HFFc6 (cell line): ENCODE measurements around the gene TMEM11. TPM values are rescaled to one million over a fixed set of nuclear protein-coding genes. Genes with fewer than 3 reads are reported as not detected.
"Not testable (repeated sequence)": the region's sequence is repeated elsewhere in the genome, so short reads cannot be mapped to it uniquely, and the experiment has no call there.

Source experiments
- DNase-seq: peaks from one replicate; pipeline ENCODE4 v3.0.0-alpha.2; 2018
- H3K27ac Mint-ChIP-seq: 2 replicates; pipeline ENCODE4 v1.8.0; 2020; ENCODE audit warnings: mild to moderate bottlenecking, mixed read lengths
- H3K27me3 Mint-ChIP-seq: 2 replicates; pipeline ENCODE4 v1.8.0; 2021; ENCODE audit warnings: mild to moderate bottlenecking, moderate library complexity, mixed read lengths; ENCODE audit not compliant: insufficient read depth
- H3K36me3 Mint-ChIP-seq: 2 replicates; pipeline ENCODE4 v1.8.0; 2021; ENCODE audit warnings: low read depth, mixed read lengths
- H3K4me1 Mint-ChIP-seq: 2 replicates; pipeline ENCODE4 v1.8.0; 2020; ENCODE audit warnings: low read depth, mixed read lengths
- H3K4me3 Mint-ChIP-seq: 2 replicates; pipeline ENCODE4 v1.8.0; 2020; ENCODE audit warnings: mild to moderate bottlenecking, moderate library complexity, mixed read lengths
- H3K9me3 Mint-ChIP-seq: 2 replicates; pipeline ENCODE4 v1.8.0; 2020; ENCODE audit warnings: mild to moderate bottlenecking, mixed read lengths
- CTCF ChIP-seq: fragments of 200-600 bp; sonication (generic); IDR thresholded peaks from 2 replicates; pipeline ENCODE4 v1.5.0; 2021; ENCODE audit warnings: antibody characterized with exemption, mild to moderate bottlenecking
- total RNA-seq, 6 experiments: library from RNA; stranded (reverse); fragmentation: NEBNext Ultra II Directional; extraction: Animal tissue kit (Norgen Biotek cat#: 25700); gene quantifications; 2 replicates in 1 of 6; 3 replicates in 5 of 6; pipeline ENCODE4 v1.2.3, GENCODE V29; 2021

The TMEM11 gene
- total RNA-seq, 6 experiments from 2014 or later, result 32.5 to 37.6 (median 33.9) TPM

GRCh38 chr17:21194226-21194625 lies 19.7 kb downstream of the TMEM11 start:
- no peak for DNase-seq
- no peak for TF ChIP-seq CTCF

GRCh38 chr17:21193031-21193430 lies 20.9 kb downstream of the TMEM11 start:
- Mint-ChIP-seq H3K4me3 (no peak overlapping the region), H3K27me3 (no peaks in the 10 kb centered on the region; the same call in none of the 2 replicates), H3K4me1 (peaks cover 11% of the 10 kb centered on the region; the same call in 1 of the 2 replicates), H3K9me3 (no peaks in the 10 kb centered on the region), H3K27ac (no peak overlapping the region), H3K36me3 (peaks cover 35% of the 10 kb centered on the region)
- DNase-seq, result no peak
- TF ChIP-seq CTCF, result no peak

More at GRCh38 chr17:21194226-21194625, 19.7 kb downstream of the TMEM11 start:
- Mint-ChIP-seq H3K36me3 (peaks cover 43% of the 10 kb centered on the region), H3K4me3 (no peak overlapping the region; the same call in 1 of the 2 replicates), H3K4me1 (peaks cover 22% of the 10 kb centered on the region), H3K9me3 (no peaks in the 10 kb centered on the region), H3K27ac (peak overlapping the region; percentile 5; the same call in 1 of the 2 replicates), H3K27me3 (no peaks in the 10 kb centered on the region; the same call in none of the 2 replicates)

- H3K4me1 Mint-ChIP-seq, result peaks cover 11% of the 10 kb centered on the region; the same call in 1 of the 2 replicates
- not testable (repeated sequence) for DNase-seq, H3K27me3 Mint-ChIP-seq
Observed at GRCh38 chr17:21192414-21192813, 21.5 kb downstream of the TMEM11 start.

GRCh38 chr17:21191698-21192097 lies 22.3 kb downstream of the TMEM11 start:
- Mint-ChIP-seq H3K36me3 (peaks cover 25% of the 10 kb centered on the region), H3K4me1 (peaks cover 11% of the 10 kb centered on the region; the same call in 1 of the 2 replicates), H3K27ac (no peak overlapping the region), H3K27me3 (no peaks in the 10 kb centered on the region; the same call in none of the 2 replicates), H3K4me3 (no peak overlapping the region), H3K9me3 (no peaks in the 10 kb centered on the region)
- no peak for DNase-seq
- no peak for TF ChIP-seq CTCF

More at GRCh38 chr17:21192414-21192813, 21.5 kb downstream of the TMEM11 start:
- H3K36me3 Mint-ChIP-seq, result peaks cover 29% of the 10 kb centered on the region
- not testable (repeated sequence) for H3K27ac Mint-ChIP-seq, H3K9me3 Mint-ChIP-seq, H3K4me3 Mint-ChIP-seq

GRCh38 chr17:21190078-21190477 lies 23.9 kb downstream of the TMEM11 start:
- no peak for TF ChIP-seq CTCF
- Mint-ChIP-seq H3K27ac (no peak overlapping the region), H3K9me3 (no peaks in the 10 kb centered on the region), H3K36me3 (peaks cover 22% of the 10 kb centered on the region), H3K4me1 (peaks cover 11% of the 10 kb centered on the region; the same call in 1 of the 2 replicates), H3K4me3 (no peak overlapping the region), H3K27me3 (no peaks in the 10 kb centered on the region; the same call in none of the 2 replicates)
- DNase-seq, result no peak

- no peak for TF ChIP-seq CTCF
- DNase-seq, result no peak
- Mint-ChIP-seq H3K4me1 (peaks cover 5% of the 10 kb centered on the region; the same call in 1 of the 2 replicates), H3K36me3 (peaks cover 17% of the 10 kb centered on the region), H3K4me3 (no peak overlapping the region), H3K9me3 (no peaks in the 10 kb centered on the region), H3K27me3 (no peaks in the 10 kb centered on the region; the same call in 1 of the 2 replicates), H3K27ac (no peak overlapping the region)
Observed at GRCh38 chr17:21189361-21189760, 24.6 kb downstream of the TMEM11 start.
